GM18873 (cell line): Measurements from ENCODE around the gene NFYC.
"Not testable (repeated sequence)": the region's sequence is repeated elsewhere in the genome, so short reads cannot be mapped to it uniquely, and the experiment has no call there.

Source experiments
- ATAC-seq: cut with Tn5 transposase; IDR thresholded peaks from one replicate; pipeline ENCODE4 v1.9.1; 2021; ENCODE audit warnings: mild to moderate bottlenecking, moderate library complexity, moderate number of reproducible peaks; ENCODE audit not compliant: unreplicated experiment, low FRiP score

The NFYC gene

DNA sequence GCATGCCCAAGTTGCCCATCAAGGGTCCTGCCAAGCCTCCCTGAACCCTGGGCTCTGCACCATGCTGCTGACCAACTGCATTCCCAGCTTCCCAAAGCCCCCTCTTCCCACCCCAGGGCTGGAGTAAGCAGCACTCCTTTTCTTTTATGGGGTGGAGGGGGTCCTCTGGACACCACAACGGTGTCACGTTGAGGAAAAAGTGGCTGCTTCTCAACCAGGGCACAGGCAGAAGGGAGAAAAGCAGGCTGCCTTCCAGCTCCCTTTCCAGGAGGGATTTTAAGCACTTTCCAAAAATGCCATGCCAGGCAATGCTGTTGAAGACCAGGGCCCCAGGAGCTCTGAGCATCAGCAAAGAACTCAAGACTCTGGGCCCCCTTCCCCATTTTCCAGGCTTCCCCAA, 26.7 kb upstream of the NFYC start:
- no peak for ATAC-seq

DNA sequence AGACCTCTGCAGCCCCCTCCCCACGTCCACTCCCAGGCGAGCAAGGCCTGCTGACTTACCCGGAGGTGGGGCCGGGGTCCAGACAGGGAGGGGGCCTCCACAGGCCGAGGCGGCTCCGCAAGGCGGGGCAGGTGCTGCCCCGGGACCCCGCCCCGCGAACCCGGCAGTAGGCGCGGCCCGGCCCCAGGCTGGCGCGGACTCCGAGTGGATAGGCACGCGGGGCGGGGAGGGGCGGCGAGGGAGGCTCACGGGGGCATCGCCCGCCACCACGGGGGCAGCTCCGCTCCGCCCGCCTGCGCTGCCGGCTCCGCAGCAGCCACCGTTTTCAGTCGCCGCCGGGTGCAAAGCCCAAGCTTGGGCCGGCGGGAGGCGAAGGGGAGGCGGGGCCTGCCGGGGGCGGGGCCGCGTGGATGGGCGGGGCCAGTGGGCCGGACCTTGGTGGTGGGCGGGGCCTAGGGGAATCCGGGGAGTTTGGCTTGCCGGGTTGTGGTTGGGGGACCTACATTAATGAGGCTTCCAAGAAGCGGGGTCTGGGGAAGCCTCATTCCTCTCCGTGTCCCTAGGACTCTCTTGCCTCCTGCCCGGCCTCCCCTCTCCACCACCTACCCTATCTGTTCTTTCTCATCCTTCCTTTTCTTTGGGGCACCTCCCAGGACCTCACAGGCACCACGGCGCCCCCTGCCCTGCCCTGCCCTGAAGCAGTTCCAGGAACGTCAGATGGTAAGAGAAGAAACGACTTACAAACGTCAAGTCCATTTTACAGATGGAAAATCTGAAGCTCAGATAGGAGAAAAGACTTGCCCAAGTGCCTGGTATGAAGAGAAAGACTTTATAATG, 26.0 kb upstream of the NFYC start, which contains the start of gene RIMS3:
TSS of gene RIMS3 (minus strand) at position 348 of the 837 bp plus-strand sequence. CDS start 23,757 bp downstream, outside the sequence.
- ATAC-seq: no peak

DNA sequence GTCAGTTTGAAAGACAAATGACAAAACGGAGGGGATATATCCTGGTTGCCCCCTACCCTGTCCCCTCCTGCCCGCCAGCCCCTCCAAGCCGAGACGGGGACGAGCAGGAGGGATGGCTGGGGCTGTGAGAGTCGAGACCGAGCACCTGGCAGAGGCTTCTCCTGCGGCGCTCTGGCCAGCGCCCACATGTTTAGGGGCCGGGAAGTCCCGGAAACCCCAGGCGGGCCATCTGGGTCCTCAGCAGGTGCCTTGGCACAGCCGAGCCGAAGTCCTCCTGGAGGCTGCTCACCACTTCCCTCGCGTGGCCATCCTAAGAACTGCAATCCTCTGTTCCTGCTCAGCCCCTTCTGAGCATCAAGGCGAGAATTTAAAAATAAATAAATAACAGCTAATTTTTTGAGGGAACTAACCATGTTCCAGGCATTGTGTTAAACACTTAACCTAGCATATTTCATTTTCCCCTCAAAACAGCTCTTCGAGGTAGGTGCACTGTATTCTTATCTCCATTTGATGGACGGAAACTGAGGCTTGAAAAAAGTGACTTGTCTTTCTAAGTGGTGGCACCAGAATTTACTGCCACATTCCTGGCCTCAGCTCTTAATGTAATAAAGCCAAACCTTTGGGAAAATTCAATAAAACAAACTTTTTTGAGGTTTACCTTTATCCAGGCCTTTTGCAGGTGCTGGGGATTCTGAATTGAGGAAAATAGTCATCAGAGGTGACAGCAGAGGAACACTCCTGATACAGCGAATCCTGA, 22.6 kb upstream of the NFYC start:
- ATAC-seq: no peak

DNA sequence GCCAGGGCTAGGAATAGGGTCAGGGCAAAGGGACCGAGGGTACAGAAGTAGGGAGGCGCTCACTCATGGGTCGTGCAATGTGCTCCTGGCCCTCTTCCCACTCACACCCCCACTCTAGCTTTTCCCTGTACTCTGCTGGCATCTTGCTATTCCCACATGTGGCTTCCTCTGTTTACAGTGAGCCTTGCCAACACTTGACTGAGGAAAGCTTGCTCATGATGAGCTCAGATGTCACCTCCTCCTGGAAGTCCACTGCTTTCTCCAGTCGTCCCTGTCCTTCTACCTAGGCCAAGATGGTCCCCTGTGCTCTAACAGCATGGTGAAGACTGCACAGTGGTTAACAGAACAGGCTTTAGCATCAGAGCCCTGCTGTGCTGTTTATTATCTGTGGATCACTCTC, 18.1 kb upstream of the NFYC start:
- no peak for ATAC-seq

DNA sequence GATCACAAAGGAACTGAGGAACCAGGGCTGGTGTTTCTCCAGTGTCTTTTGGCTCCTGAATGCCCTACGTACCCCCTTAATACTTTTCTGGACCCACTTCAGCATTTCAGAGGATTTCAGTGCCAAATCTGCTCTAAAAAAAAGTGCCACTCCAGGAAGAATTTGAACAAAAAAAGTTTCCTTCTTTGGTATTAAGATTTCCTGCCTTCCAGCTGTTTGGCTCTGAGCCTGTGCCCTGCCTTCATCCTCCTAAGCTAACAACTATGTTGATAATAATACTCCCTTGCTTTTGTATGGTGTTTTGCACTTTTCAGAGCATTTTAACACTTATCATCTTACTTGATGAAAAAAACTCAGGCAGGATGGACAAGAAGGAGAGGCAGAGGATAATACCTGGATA, 15.0 kb upstream of the NFYC start:
- ATAC-seq: no peak

DNA sequence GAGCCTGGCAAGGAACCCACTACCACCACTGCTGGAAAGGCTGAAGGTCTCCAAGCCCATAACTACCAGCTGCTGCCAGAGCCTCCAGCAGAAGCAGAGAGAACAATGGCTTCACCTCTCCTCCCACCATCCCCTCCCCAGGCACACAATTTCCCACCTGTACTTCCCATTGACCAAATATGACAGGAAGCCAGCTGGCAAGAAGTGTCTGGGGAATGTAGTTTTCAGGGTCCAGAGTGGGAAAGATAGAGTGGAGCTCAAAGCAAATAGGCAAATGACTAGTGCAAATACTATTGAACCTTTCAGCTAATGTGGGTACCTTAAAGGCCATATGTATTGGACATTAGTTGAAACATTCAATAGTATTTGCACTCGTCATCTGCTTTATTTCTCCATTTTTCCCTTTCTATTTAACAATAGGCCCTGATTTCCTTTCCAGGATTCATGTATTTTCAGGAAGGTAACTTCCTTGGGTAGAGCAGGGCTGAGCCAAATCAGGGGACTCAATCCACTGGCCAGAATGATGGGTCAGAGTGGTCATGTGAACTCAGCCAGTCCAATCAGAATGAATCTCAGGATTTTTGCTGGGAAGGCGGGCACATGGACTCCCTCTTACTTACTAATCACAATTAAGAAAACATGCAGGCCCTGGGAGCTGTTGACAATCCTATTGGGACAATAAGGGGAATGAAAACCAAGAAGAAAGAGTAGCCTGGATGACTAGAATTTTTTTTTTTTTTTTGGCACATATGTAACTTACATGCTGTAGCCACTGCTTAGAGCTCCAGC, 12.1 kb upstream of the NFYC start:
- ATAC-seq: no peak

DNA sequence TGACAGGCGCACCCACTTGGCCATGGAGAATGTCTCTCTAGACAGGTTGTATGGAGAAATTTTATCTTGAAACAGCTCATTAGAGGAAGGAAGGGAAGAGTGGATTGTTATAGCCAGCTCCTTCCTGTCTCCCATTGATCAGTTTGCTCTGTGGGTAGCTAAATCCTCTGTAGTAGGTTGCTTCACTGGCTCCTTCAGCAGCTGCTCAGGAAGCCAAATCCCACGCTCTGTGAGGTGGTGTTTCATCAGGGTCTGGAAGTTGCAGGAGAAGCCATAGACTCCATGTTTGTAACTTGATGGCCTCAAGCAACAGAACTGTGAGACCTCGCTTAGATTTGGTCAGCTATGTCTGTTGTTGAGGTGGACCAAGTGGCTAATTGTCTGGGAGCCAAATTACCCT, 6.8 kb upstream of the NFYC start:
- ATAC-seq: no peak

DNA sequence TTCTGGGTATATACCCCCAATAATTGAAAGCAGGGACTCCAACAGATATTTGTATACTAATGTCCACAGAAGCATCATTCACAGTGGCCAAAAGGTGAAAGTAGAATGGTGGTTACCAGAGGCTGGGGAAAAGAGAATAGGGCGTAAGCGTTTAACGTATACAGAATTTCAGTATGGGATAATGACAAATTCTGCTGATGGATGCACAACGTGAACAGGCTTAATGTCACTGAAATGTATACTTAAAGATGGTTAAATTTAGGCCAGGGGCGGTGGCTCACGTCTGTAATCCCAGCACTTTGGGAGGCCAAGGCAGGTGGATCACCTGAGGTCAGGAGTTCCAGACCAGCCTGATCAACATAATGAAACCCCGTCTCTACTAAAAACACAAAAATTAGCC, 4.4 kb upstream of the NFYC start:
- no peak for ATAC-seq

DNA sequence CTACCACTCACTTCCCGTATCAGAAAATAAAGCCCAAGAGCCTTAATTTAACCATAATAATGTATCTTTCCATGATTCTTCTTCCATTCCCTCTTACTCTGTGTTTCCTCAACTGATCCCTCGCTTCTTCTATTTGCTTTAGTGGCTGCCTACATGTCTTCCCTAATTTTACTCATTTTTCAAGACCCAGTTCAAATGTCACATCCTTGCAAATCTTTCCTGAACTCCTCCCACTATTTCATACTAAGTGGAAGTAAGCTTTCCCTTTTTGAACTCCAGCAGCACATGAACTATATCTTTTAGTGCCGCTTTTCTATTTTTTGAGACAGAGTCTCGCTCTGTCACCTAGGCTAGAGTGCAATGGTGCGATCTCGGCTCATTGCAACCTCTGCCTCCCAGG, 3.8 kb upstream of the NFYC start:
- ATAC-seq: no peak

DNA sequence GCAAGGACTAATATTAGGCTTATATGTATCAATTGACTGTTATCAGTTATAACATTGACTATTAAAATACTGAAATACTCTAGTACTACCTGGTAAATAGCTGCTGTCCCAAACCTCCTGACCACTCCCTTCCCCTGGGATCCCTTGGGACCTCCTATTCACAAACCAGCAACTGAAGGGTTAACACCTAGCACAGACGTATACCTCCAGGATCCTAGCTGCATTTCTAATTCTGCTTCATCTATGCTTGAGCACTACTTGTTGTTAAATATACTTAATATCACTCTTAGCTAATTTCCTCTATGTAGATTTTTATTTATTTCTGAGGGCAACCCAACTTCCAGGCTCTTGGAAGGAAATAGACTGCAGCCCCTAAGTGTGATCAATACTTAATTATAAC, 1.8 kb upstream of the NFYC start:
- ATAC-seq: no peak

DNA sequence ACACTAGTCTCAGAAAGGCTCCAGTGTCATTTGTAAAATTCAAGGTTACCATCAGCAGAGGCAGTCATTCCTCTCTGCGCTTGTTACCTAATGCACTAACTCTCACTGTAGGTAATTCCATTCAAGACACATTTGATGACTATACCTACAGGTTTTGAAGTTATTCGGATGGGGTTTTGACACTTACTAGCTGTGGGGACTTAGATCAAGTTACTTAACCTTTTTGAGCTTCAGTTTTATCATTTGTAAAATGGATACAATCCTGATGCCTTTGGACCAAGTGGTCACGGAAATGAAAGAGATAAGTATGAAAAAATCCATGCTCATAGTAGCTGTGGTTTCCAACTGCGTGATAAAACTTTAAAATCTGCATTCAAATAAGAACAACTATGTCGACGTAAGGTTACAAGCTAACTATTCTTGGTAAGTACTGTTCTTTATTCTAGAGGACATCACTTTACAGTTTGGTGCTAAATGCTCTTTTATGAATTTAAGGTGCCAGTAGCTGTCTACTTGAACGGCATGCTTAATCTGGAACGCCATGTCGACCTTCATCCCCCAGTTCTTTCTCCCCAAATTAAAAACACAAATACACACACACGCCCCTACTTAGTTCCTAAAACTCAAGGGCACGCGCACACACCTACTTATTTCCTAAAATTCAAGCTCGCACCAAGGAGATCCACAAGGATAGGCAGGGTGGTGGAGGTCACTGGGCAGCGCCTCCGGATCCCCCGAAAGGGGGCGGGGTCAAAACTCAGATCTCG, 550 bp upstream of the NFYC start:
- ATAC-seq: no peak

DNA sequence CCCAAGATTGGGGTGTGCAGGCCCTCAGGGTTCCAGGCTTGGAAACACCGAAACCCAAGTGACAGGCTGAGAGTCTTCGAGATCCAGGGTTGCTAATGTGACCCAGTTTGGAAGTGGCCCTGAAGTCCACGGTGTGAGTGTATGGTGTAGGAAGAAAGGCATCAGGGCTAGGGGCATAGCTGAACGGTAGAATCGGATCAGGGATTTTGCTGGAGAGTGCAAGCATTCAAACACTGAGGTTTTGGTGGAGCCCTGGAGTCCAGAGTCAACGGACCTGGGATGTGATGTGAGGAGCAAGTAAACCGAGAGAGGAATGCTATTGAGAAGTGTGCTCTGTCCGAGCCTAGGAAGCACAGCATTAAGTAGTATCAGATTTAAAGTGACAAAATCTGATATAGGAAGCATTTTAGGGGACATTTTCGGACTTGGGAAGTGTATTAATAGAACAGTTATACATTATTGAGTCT, 958 bp downstream of the NFYC start:
- ATAC-seq: no peak

DNA sequence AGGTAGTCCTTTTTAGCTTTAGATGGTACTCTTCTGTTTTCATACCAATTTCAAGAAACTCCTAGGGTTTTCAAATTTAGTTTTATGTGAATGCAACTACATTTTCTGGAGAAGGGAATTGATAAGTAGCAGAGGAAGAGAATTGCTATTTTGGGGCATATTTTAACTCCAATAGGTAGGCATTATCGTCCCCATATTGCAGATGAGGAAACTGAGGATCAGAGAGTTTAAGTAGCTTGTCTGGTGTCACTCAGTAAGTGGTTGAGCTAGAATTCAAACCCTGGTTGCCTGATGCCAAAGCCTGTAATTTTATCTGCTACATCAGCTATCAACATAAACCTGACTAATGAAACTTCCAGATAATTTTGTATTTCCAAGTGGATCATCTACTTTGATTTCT, 1.9 kb downstream of the NFYC start:
- ATAC-seq: no peak

DNA sequence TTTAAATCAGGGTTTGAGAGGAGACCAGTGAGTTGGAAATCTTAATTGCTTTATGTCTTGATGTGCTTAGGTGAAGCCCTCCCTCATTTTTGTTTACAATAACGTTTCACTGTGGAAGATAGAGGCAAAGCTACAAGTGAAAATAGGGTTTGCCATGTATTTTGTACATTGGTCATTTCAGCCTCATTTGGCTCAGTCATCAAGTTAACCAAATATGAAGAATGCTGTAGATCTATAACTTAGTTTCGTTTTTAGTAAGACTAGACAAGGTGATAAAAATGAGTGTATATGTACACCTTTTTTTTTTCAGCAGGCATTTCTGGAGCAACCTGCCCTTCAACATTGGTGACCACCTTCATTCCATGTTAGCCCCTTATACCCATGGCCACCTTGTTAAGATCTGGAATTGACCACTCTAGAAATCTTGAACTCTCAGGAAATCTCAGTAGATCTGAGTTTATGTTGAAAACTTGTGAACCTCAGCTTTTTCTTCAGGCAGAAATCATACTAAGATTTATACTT, 2.9 kb downstream of the NFYC start:
- ATAC-seq: no peak

DNA sequence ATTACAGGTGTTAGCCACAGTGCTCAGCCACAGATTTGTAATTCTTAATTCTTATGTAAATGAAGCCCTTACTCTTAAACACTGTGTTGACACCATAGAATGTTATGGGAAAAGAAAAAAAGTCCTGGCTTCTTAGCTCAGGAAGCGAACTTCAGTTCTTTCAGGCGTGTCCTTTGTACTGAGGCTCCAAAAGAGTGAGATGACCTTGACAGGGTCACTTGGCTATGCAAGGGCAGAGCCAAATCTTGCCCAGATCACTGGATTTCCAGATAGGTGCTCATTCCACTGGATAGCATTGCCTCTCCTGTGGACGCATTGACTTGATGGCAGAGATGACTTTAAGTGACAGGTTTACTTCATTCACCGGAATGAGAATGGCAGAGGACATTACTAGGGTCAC, 4.8 kb downstream of the NFYC start:
- ATAC-seq: no peak

DNA sequence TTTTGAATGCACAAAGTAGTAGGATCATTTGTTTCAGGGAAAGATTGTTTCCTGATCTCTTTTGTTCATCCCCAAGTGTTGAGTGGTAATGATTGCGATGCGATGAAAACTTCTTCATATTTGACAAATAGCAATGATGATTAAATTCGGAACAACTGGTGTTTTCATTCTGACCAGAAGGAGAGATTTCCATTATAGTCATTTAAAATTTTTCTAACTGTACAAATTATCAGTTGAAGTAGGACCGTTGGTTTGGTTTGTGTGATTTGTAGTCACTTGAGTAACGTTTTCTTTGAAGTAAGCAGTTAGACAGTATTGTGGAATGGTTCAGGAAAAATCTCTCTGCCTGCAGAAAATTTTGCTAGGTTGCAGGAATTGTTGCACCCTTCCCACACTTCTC, 5.9 kb downstream of the NFYC start:
- ATAC-seq: no peak

DNA sequence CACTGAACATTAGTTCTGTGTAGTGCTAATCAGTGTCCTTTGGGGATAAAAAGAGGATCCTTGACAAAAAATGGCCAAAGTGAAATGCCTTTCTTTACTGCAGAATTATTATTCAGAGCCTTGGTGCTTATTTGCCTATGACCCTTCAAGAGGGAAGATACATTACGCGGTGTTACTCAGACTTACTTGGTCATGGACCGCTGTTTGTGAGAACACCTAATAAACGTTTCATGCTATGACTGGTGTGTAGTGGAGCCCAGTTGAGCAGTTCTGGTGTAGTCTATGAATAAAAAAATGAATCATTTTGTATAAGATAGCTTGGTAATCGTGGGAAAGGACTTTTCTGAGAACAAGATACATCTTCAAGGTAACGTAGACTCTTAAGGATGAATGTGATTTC, 8.3 kb downstream of the NFYC start:
- peak; percentile 44 for ATAC-seq

DNA sequence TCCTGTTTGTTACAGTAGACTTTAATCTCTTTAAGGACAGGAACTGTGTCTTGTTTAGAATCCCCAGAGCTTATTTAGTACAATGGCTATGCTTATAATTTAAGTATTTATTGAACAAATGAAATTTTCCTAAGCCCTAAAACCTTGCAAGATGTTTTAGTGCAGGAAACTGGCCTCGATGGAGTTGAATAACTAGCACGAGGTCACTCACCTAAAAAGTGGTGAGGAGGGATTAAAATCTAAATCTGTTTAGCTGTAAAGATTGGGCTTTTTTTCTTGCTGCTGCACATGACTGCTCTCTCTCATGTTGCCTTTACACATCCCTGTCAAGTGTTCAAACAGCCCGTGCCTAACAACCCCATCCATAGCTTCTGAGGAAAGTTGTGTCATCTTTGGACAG, 10.2 kb downstream of the NFYC start:
- no peak for ATAC-seq

DNA sequence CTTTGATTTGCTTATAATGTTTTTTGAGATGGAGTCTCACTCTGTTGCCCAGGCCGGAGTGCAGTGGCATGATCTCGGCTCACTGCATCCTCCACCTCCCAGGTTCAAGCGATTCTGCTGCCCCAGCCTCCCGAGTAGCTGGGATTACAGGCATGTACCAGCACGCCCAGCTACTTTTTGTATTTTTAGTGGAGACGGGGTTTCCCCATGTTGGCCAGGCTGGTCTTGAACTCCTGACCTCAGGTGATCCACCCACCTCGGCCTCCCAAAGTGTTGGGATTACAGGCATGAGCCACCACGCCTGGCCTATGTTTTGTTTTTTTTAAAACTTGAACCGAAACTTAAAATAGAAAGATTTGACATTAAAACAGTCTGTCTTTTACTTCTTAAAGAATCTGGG, 11.3 kb downstream of the NFYC start:
- not testable (repeated sequence) for ATAC-seq

DNA sequence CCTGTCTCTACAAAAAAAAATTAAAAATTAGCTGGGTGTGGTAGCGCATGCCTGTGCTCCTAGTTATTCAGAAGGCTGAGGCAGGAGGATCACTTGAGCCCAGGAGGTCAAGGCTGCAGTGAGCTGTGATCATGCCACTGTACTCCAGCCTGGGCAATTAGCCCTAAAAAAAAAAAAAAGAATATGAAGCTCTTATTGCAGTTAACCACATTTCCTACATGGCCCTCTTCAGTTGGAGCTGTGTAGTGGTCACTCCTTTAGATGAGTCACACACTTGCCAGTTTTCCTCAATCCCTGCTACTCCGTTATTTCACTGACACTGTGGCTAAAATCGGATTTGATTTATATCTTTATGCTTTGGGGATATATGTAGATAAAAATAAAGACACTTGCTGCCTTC, 11.8 kb downstream of the NFYC start:
- no peak for ATAC-seq
